IPS-18a (cell line): ENCODE data around the gene TEAD1.

ENCODE experiments used
- H3K27ac ChIP-seq: one replicate; pipeline ENCODE4 v1.5.1; 2013; ENCODE audit warnings: low read length
- H3K27me3 ChIP-seq: one replicate; pipeline ENCODE4 v1.6.1; 2013; ENCODE audit warnings: mild to moderate bottlenecking, low read length; ENCODE audit not compliant: control insufficient read depth, insufficient read depth
- H3K36me3 ChIP-seq: one replicate; pipeline ENCODE4 v1.6.1; 2013; ENCODE audit warnings: low read depth, low read length; ENCODE audit not compliant: control insufficient read depth
- H3K4me1 ChIP-seq: one replicate; pipeline ENCODE4 v1.6.1; 2013; ENCODE audit warnings: low read depth, low read length; ENCODE audit not compliant: control insufficient read depth
- H3K4me3 ChIP-seq: one replicate; pipeline ENCODE4 v1.5.1; 2013; ENCODE audit warnings: low read length
- H3K9ac ChIP-seq: one replicate; pipeline ENCODE4 v1.6.1; 2013; ENCODE audit warnings: mild to moderate bottlenecking, low read length, moderate library complexity
- H3K9me3 ChIP-seq: one replicate; pipeline ENCODE4 v1.6.1; 2013; ENCODE audit warnings: low read depth, low read length; ENCODE audit not compliant: control insufficient read depth

Gene TEAD1

DNA sequence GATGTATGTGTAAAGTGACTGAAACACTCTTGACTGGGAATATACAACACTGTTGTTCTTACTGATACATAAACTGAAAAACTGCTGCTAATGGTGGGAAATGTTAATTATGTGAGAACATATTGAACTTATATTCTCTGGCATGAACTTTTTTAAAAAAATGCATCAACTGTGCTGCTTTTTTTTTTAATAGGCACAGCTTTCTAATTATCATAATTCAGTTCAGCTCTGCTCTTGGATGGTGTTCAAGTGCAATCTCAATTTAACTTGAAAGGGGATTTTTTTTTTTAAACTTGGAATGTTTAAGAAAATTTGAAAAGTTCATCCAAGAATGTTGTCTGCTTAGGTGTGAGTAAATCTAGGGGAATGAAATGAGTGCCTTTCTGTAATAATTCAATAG is 5.2 kb downstream of the TEAD1 start:
- peaks cover 68% of the 10 kb centered on the region for H3K4me1 ChIP-seq
- peaks cover 3% of the 10 kb centered on the region for H3K27me3 ChIP-seq
- H3K36me3 ChIP-seq: no peaks in the 10 kb centered on the region
- H3K4me3 ChIP-seq: peak overlapping the region; percentile 41
- no peaks in the 10 kb centered on the region for H3K9me3 ChIP-seq
- peak overlapping the region; percentile 1 for H3K9ac ChIP-seq
- H3K27ac ChIP-seq: no peak overlapping the region

GRCh38 chr11:12680246-12680939 is 6.2 kb downstream of the TEAD1 start:
- H3K9me3 ChIP-seq: no peaks in the 10 kb centered on the region
- peaks cover 77% of the 10 kb centered on the region for H3K4me1 ChIP-seq
- peak overlapping the region; percentile 37 for H3K9ac ChIP-seq
- peak overlapping the region; percentile 48 for H3K4me3 ChIP-seq
- H3K36me3 ChIP-seq: no peaks in the 10 kb centered on the region
- peaks cover 9% of the 10 kb centered on the region for H3K27me3 ChIP-seq
- H3K27ac ChIP-seq: peak overlapping the region; percentile 43

DNA sequence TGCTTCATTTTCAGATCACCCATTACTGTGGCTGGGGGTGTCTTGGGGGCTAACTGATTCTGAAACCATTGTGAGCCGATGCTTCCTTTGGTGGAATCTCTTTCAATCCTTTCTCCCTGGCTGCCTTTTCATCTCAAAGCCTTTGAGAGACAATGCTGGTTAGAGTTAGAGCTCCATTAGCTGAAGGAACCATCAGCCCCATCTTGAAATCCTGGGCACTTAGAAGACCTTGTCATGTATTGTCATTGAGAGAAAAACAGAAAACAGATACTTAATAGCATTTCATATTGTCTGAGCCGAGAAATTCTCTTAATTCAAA is 6.7 kb downstream of the TEAD1 start:
- H3K36me3 ChIP-seq: no peaks in the 10 kb centered on the region
- peak overlapping the region; percentile 43 for H3K27ac ChIP-seq
- H3K4me1 ChIP-seq: peaks cover 82% of the 10 kb centered on the region
- peak overlapping the region; percentile 48 for H3K4me3 ChIP-seq
- peaks cover 14% of the 10 kb centered on the region for H3K27me3 ChIP-seq
- peak overlapping the region; percentile 37 for H3K9ac ChIP-seq
- no peaks in the 10 kb centered on the region for H3K9me3 ChIP-seq

DNA sequence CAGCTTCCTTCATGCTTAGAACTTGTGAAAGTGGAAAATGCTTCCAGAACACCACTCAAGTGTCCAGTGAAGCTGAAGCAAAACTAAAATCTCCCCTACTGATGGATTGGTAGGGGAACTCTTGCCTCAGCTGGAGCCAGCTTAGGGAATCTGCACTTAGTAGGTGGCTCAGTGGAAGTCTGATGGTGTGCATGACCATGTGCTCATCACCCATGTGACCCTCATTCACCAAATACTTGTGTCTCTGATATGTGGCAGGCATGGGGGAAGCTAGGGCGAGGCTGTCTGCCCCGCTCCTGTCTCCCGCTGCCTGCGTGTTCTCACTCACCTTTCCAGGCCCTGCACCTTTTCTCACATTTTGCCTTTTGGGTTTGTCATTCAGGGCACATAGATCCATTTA is 7.2 kb downstream of the TEAD1 start:
- H3K9ac ChIP-seq: peak overlapping the region; percentile 37
- peak overlapping the region; percentile 48 for H3K4me3 ChIP-seq
- peaks cover 88% of the 10 kb centered on the region for H3K4me1 ChIP-seq
- H3K27me3 ChIP-seq: peaks cover 20% of the 10 kb centered on the region
- H3K27ac ChIP-seq: no peak overlapping the region
- no peaks in the 10 kb centered on the region for H3K36me3 ChIP-seq
- H3K9me3 ChIP-seq: no peaks in the 10 kb centered on the region

- peaks cover 95% of the 10 kb centered on the region for H3K4me1 ChIP-seq
- H3K27me3 ChIP-seq: peaks cover 28% of the 10 kb centered on the region
- H3K36me3 ChIP-seq: no peaks in the 10 kb centered on the region
- no peaks in the 10 kb centered on the region for H3K9me3 ChIP-seq
- no peak overlapping the region for H3K27ac ChIP-seq
- H3K4me3 ChIP-seq: no peak overlapping the region
- H3K9ac ChIP-seq: no peak overlapping the region
Measured at GRCh38 chr11:12682288-12682687, 8.1 kb downstream of the TEAD1 start.

GRCh38 chr11:12682737-12683500 is 8.7 kb downstream of the TEAD1 start:
- peaks cover 95% of the 10 kb centered on the region for H3K4me1 ChIP-seq
- H3K27me3 ChIP-seq: peaks cover 30% of the 10 kb centered on the region
- no peak overlapping the region for H3K27ac ChIP-seq
- H3K36me3 ChIP-seq: no peaks in the 10 kb centered on the region
- no peak overlapping the region for H3K4me3 ChIP-seq
- no peaks in the 10 kb centered on the region for H3K9me3 ChIP-seq
- H3K9ac ChIP-seq: no peak overlapping the region

DNA sequence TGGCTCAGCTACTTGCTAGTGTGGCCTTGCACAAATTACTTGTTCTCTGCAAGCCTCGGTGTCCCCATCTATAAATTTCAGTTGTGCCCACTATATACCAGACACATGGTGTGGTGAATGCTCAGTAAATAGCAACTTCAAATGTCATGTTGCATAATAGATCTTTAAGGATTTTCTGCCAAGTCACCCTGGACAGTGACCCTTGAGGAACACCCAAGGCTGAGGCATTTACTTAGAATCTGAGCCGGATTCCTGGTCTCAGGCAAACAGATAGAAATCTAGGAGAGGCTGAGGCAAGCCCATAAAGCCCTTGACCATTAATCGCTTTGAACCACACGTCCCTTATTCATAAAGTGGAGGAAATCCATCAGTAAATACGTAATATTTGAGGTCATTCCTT is 9.7 kb downstream of the TEAD1 start:
- Histone ChIP-seq H3K27me3 (peaks cover 39% of the 10 kb centered on the region), H3K4me1 (peaks cover 97% of the 10 kb centered on the region), H3K27ac (no peak overlapping the region), H3K9ac (no peak overlapping the region), H3K4me3 (peak overlapping the region; percentile 4), H3K36me3 (no peaks in the 10 kb centered on the region), H3K9me3 (no peaks in the 10 kb centered on the region)

- Histone ChIP-seq H3K27me3 (peaks cover 41% of the 10 kb centered on the region), H3K9ac (no peak overlapping the region), H3K27ac (no peak overlapping the region), H3K9me3 (no peaks in the 10 kb centered on the region), H3K36me3 (no peaks in the 10 kb centered on the region), H3K4me3 (peak overlapping the region; percentile 4), H3K4me1 (peaks cover 96% of the 10 kb centered on the region)
Measured at GRCh38 chr11:12684315-12684714, 10.1 kb downstream of the TEAD1 start.

- H3K9me3 ChIP-seq: no peaks in the 10 kb centered on the region
- no peaks in the 10 kb centered on the region for H3K36me3 ChIP-seq
- no peak overlapping the region for H3K27ac ChIP-seq
- H3K9ac ChIP-seq: no peak overlapping the region
- peaks cover 40% of the 10 kb centered on the region for H3K27me3 ChIP-seq
- H3K4me3 ChIP-seq: no peak overlapping the region
- peaks cover 91% of the 10 kb centered on the region for H3K4me1 ChIP-seq
Measured at GRCh38 chr11:12684816-12685215, 10.6 kb downstream of the TEAD1 start.

DNA sequence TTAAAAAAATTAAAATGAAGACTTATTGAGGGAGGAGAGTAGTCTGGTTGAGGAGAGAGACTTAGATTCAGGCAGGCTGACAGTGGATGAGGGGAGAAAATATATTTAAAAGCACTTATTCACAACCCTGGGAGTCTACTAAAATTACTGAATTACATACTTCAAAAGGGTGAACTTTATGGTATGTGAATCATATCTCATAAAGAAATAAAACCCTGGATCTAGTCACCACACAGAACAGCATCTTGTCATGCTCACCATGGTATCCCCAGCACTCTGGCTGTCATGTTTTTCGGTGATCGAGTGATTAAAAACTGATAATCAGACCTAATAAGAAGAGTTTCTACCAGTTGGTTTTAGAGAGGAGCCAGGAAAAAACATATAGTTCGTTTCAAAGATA is 11.0 kb downstream of the TEAD1 start:
- H3K27ac ChIP-seq: no peak overlapping the region
- H3K36me3 ChIP-seq: no peaks in the 10 kb centered on the region
- no peak overlapping the region for H3K4me3 ChIP-seq
- H3K9me3 ChIP-seq: no peaks in the 10 kb centered on the region
- no peak overlapping the region for H3K9ac ChIP-seq
- peaks cover 40% of the 10 kb centered on the region for H3K27me3 ChIP-seq
- peaks cover 88% of the 10 kb centered on the region for H3K4me1 ChIP-seq

- H3K4me1 ChIP-seq: peaks cover 84% of the 10 kb centered on the region
- no peaks in the 10 kb centered on the region for H3K9me3 ChIP-seq
- peaks cover 40% of the 10 kb centered on the region for H3K27me3 ChIP-seq
- no peaks in the 10 kb centered on the region for H3K36me3 ChIP-seq
- H3K4me3 ChIP-seq: no peak overlapping the region
- H3K9ac ChIP-seq: no peak overlapping the region
- no peak overlapping the region for H3K27ac ChIP-seq
Measured at GRCh38 chr11:12686246-12687060, 12.2 kb downstream of the TEAD1 start.
